G401.6 (cell line): Measurements from ENCODE around the gene CD302.
"Not testable (repeated sequence)": the region's sequence is repeated elsewhere in the genome, so short reads cannot be mapped to it uniquely, and the experiment has no call there.

Experiments
- FAIRE-seq: peaks from 2 replicates; lab custom pipeline; 2012; peaks lifted over from hg19 to GRCh38; lab: Jason Lieb, UNC

The CD302 gene

GRCh38 chr2:159797543-159798375, at the start of gene CD302:
Gene CD302 (minus strand): TSS chr2:159798208. CDS start chr2:159798198, 10 bp downstream.
- FAIRE-seq, result no peak

GRCh38 chr2:159846564-159846963, 48.6 kb upstream of the CD302 start:
- peak; percentile 63 for FAIRE-seq

GRCh38 chr2:159840616-159841015, 42.6 kb upstream of the CD302 start:
- FAIRE-seq, result no peak

GRCh38 chr2:159832858-159833257, 34.9 kb upstream of the CD302 start:
- no peak for FAIRE-seq

GRCh38 chr2:159832026-159832425, 34.0 kb upstream of the CD302 start:
- no peak for FAIRE-seq

GRCh38 chr2:159829376-159829775, 31.4 kb upstream of the CD302 start:
- FAIRE-seq, result no peak

- FAIRE-seq, result no peak
These were observed 30.7 kb upstream of the CD302 start for GRCh38 chr2:159828738-159829137.

- FAIRE-seq, result not testable (repeated sequence)
These were observed 24.4 kb upstream of the CD302 start for GRCh38 chr2:159822478-159822833.

GRCh38 chr2:159821775-159822477, 23.9 kb upstream of the CD302 start:
- not testable (repeated sequence) for FAIRE-seq

GRCh38 chr2:159818940-159819339, 20.9 kb upstream of the CD302 start:
- no peak for FAIRE-seq

GRCh38 chr2:159817283-159817682, 19.3 kb upstream of the CD302 start:
- no peak for FAIRE-seq

- no peak for FAIRE-seq
These were observed 13.2 kb upstream of the CD302 start for GRCh38 chr2:159811232-159811631.

- FAIRE-seq, result no peak
These were observed 10.0 kb upstream of the CD302 start for GRCh38 chr2:159808032-159808425.

GRCh38 chr2:159807183-159808031, 9.4 kb upstream of the CD302 start:
- peak; percentile 98 for FAIRE-seq

GRCh38 chr2:159804941-159805340, 6.9 kb upstream of the CD302 start:
- no peak for FAIRE-seq

GRCh38 chr2:159803235-159803962, 5.4 kb upstream of the CD302 start:
- FAIRE-seq, result peak; percentile 23

- FAIRE-seq, result no peak
These were observed 4.7 kb upstream of the CD302 start for GRCh38 chr2:159802673-159803072.

- FAIRE-seq, result no peak
These were observed 1.8 kb upstream of the CD302 start for GRCh38 chr2:159799833-159800232.

GRCh38 chr2:159798376-159798725, 343 bp upstream of the CD302 start:
- no peak for FAIRE-seq

GRCh38 chr2:159797225-159797542, 824 bp downstream of the CD302 start:
- no peak for FAIRE-seq

- no peak for FAIRE-seq
These were observed 1.9 kb downstream of the CD302 start for GRCh38 chr2:159795841-159796690.
